Hepatocyte (in vitro differentiated cells): Measurements from ENCODE around the gene TMEM165. TPM values are rescaled to one million over a fixed set of nuclear protein-coding genes. Genes with fewer than 3 reads are reported as not detected.

ENCODE experiments used
- DNase-seq: peaks from one replicate; pipeline ENCODE4 v3.0.0-alpha.2; 2016; ENCODE audit warnings: low spot score
- H2AFZ ChIP-seq: fragments of 200-600 bp; sonication (generic); 2 replicates; pipeline ENCODE4 v1.6.0; 2016; ENCODE audit warnings: antibody characterized with exemption, mild to moderate bottlenecking
- H3K27ac ChIP-seq: fragments of 200-600 bp; sonication (generic); 2 replicates; pipeline ENCODE4 v1.5.1; 2016; ENCODE audit warnings: mild to moderate bottlenecking
- H3K27me3 ChIP-seq: fragments of 200-600 bp; sonication (generic); 2 replicates; pipeline ENCODE4 v1.6.1; 2016
- H3K36me3 ChIP-seq: fragments of 200-600 bp; sonication (generic); replicated peaks from 2 replicates; pipeline ENCODE4 v1.5.1; 2016; ENCODE audit warnings: low read depth; ENCODE audit not compliant: insufficient read depth
- H3K4me1 ChIP-seq: fragments of 200-600 bp; sonication (generic); 2 replicates; pipeline ENCODE4 v1.5.1; 2016; ENCODE audit warnings: mild to moderate bottlenecking, moderate library complexity; ENCODE audit not compliant: insufficient read depth
- H3K4me2 ChIP-seq: fragments of 200-600 bp; sonication (generic); 2 replicates; pipeline ENCODE4 v1.6.0; 2016
- H3K4me3 ChIP-seq: fragments of 200-600 bp; sonication (generic); 2 replicates; pipeline ENCODE4 v1.5.1; 2016; ENCODE audit warnings: mild to moderate bottlenecking
- H3K79me2 ChIP-seq: fragments of 200-600 bp; sonication (generic); 2 replicates; pipeline ENCODE4 v1.6.0; 2017; ENCODE audit warnings: mild to moderate bottlenecking
- H3K9me2 ChIP-seq: fragments of 200-600 bp; sonication (generic); replicated peaks from 2 replicates; pipeline ENCODE4 v1.6.0; 2017; ENCODE audit warnings: mild to moderate bottlenecking; ENCODE audit not compliant: insufficient read depth
- H3K9me3 ChIP-seq: fragments of 200-600 bp; sonication (generic); 2 replicates; pipeline ENCODE4 v1.5.1; 2016; ENCODE audit warnings: low read depth, mild to moderate bottlenecking
- H4K20me1 ChIP-seq: fragments of 200-600 bp; sonication (generic); 2 replicates; pipeline ENCODE4 v1.6.0; 2016; ENCODE audit warnings: mild to moderate bottlenecking; ENCODE audit not compliant: insufficient read depth, poor library complexity, severe bottlenecking
- CTCF ChIP-seq: fragments of 200-600 bp; sonication (generic); IDR thresholded peaks from 2 replicates; pipeline ENCODE4 v1.5.1; 2016; ENCODE audit warnings: antibody characterized with exemption, mild to moderate bottlenecking; ENCODE audit not compliant: poor library complexity
- EZH2 ChIP-seq: fragments of 200-600 bp; sonication (generic); IDR thresholded peaks from 2 replicates; pipeline ENCODE4 v1.6.1; 2016; ENCODE audit warnings: antibody characterized with exemption, mild to moderate bottlenecking, borderline replicate concordance
- EZH2phosphoT487 ChIP-seq: fragments of 200-600 bp; sonication (generic); IDR thresholded peaks from one replicate; pipeline ENCODE4 v1.6.1; 2018; ENCODE audit warnings: antibody characterized with exemption, mild to moderate bottlenecking, low read depth, moderate library complexity; ENCODE audit not compliant: unreplicated experiment, severe bottlenecking
- WGBS: methylation state at CpG from one replicate; pipeline ENCODE4 v1.1.6; 2016; ENCODE audit warnings: low lambda C conversion rate; ENCODE audit errors: missing lambda C conversion rate; 5-methylcytosine and 5-hydroxymethylcytosine counted together
- polyA plus RNA-seq: library from polyadenylated mRNA; unstranded; fragments of >200 nt; fragmentation: Nextera tagmentation; extraction: Ambion mirVana; gene quantifications from 2 replicates; pipeline ENCODE4 v1.2.1, GENCODE V29; 2016
- total RNA-seq: library from RNA; depleted of rRNA; stranded (reverse); fragments of >200 nt; gene quantifications from 2 replicates; pipeline ENCODE4 v1.2.3, GENCODE V29; 2014

The TMEM165 gene
- total and polyA plus RNA-seq, 2 experiments from 2014 or later, result 152 to 160 TPM

DNA sequence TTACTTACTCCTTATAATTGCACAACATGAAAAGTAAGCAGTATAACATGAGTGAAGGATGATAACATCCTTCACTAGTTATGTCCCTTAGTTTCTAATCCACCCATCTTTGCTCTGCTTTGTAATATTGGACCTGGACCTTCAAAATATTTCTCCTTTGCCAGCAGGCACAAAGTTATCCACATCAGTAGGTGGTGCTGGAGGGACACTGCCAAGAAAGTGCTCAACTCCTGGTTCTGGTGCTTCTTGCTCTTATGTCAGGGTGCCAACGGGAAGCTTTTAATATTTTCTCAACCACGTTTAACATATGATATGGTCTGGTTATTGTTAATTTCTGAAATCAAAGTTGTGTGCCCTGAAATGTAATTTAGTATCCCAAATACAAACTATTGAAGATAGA, 49.1 kb downstream of the TMEM165 start:
- Histone ChIP-seq H3K9me2 (no peaks in the 10 kb centered on the region), H3K4me2 (no peak overlapping the region), H3K27ac (no peak overlapping the region), H3K9me3 (no peaks in the 10 kb centered on the region), H3K4me1 (no peaks in the 10 kb centered on the region), H2AFZ (no peak overlapping the region), H3K4me3 (no peak overlapping the region), H3K79me2 (no peaks in the 10 kb centered on the region), H3K36me3 (no peaks in the 10 kb centered on the region), H4K20me1 (no peaks in the 10 kb centered on the region), H3K27me3 (no peaks in the 10 kb centered on the region)
- WGBS, result 74% methylated on average over 2 of the region's 2 CpGs
- no peak for DNase-seq
- TF ChIP-seq EZH2 (no peak), CTCF (peak; percentile 13)

DNA sequence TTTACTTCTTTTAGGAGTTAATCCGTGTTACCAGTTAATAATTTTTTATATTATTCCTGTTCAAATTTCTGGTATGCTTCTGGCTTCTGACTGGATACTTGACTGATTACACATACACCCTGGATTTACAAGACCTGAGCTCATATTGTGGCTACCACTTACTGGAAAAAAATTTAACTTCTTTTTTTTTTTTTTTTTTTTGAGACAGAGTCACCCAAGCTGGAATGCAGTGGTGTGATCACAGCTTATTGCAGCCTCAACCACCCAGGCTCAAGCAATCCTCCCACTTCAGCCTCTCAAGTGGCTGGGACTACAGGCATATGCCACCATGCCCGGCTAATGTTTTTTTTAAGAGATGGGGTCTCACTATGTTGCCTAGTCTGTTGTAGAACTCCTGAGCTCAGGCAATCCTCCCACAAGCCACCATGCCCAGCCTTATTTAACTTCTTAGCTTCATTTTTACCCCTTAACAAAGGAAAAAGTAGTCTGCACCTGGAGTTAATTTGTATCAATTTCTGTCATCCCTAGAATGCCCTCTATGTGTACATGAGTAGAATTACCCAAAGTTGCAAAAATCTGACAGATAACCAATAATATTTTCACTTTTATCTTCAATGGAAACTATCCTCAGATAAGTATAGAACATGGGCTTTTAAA, 50.3 kb downstream of the TMEM165 start:
- Histone ChIP-seq H3K9me2 (no peaks in the 10 kb centered on the region), H3K4me1 (no peaks in the 10 kb centered on the region), H3K9me3 (no peaks in the 10 kb centered on the region), H4K20me1 (no peaks in the 10 kb centered on the region), H3K79me2 (no peaks in the 10 kb centered on the region), H2AFZ (no peak overlapping the region), H3K4me2 (no peak overlapping the region), H3K4me3 (no peak overlapping the region), H3K36me3 (no peaks in the 10 kb centered on the region), H3K27me3 (no peaks in the 10 kb centered on the region), H3K27ac (no peak overlapping the region)
- DNase-seq, result no peak
- 96% methylated on average over 2 of the region's 2 CpGs for WGBS
- no peak for TF ChIP-seq EZH2phosphoT487

DNA sequence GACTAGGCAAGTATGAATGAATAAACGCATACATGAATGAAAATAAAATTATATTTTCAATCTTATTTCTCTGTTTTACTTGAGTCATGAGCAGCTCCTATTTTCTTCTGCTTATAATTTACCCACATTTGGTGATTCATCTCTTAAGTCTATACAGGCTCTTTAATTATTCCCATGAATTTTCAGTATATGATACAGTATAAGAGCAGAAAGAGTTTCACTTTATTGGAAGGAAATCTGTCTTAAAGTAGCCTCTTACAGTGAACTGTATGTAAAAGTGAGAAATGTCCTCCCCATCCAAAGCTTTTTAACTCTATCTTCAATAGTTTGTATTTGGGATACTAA, 50.8 kb downstream of the TMEM165 start:
- no peaks in the 10 kb centered on the region for H3K9me3 ChIP-seq

More for the DNA sequence above, 50.8 kb downstream of the TMEM165 start:
- Histone ChIP-seq H3K36me3 (no peaks in the 10 kb centered on the region), H3K4me1 (no peaks in the 10 kb centered on the region), H3K9me2 (no peaks in the 10 kb centered on the region), H3K4me3 (no peak overlapping the region), H4K20me1 (no peaks in the 10 kb centered on the region), H3K79me2 (no peaks in the 10 kb centered on the region), H3K27ac (no peak overlapping the region), H3K27me3 (no peaks in the 10 kb centered on the region), H3K4me2 (no peak overlapping the region), H2AFZ (no peak overlapping the region)
- no peak for DNase-seq
- 92% methylated on average over 1 of the region's 1 CpG for WGBS
- TF ChIP-seq CTCF (no peak), EZH2phosphoT487 (no peak), EZH2 (no peak)
